Hepatocyte (in vitro differentiated cells): ENCODE data around the gene WDR37. TPM values are rescaled to one million over a fixed set of nuclear protein-coding genes. Genes with fewer than 3 reads are reported as not detected.

Experiments used
- DNase-seq: peaks from one replicate; pipeline ENCODE4 v3.0.0-alpha.2; 2016; ENCODE audit warnings: low spot score
- H2AFZ ChIP-seq: fragments of 200-600 bp; sonication (generic); 2 replicates; pipeline ENCODE4 v1.6.0; 2016; ENCODE audit warnings: antibody characterized with exemption, mild to moderate bottlenecking
- H3K27ac ChIP-seq: fragments of 200-600 bp; sonication (generic); 2 replicates; pipeline ENCODE4 v1.5.1; 2016; ENCODE audit warnings: mild to moderate bottlenecking
- H3K27me3 ChIP-seq: fragments of 200-600 bp; sonication (generic); 2 replicates; pipeline ENCODE4 v1.6.1; 2016
- H3K36me3 ChIP-seq: fragments of 200-600 bp; sonication (generic); replicated peaks from 2 replicates; pipeline ENCODE4 v1.5.1; 2016; ENCODE audit warnings: low read depth; ENCODE audit not compliant: insufficient read depth
- H3K4me1 ChIP-seq: fragments of 200-600 bp; sonication (generic); 2 replicates; pipeline ENCODE4 v1.5.1; 2016; ENCODE audit warnings: mild to moderate bottlenecking, moderate library complexity; ENCODE audit not compliant: insufficient read depth
- H3K4me2 ChIP-seq: fragments of 200-600 bp; sonication (generic); 2 replicates; pipeline ENCODE4 v1.6.0; 2016
- H3K4me3 ChIP-seq: fragments of 200-600 bp; sonication (generic); 2 replicates; pipeline ENCODE4 v1.5.1; 2016; ENCODE audit warnings: mild to moderate bottlenecking
- H3K79me2 ChIP-seq: fragments of 200-600 bp; sonication (generic); 2 replicates; pipeline ENCODE4 v1.6.0; 2017; ENCODE audit warnings: mild to moderate bottlenecking
- H3K9me2 ChIP-seq: fragments of 200-600 bp; sonication (generic); replicated peaks from 2 replicates; pipeline ENCODE4 v1.6.0; 2017; ENCODE audit warnings: mild to moderate bottlenecking; ENCODE audit not compliant: insufficient read depth
- H3K9me3 ChIP-seq: fragments of 200-600 bp; sonication (generic); 2 replicates; pipeline ENCODE4 v1.5.1; 2016; ENCODE audit warnings: low read depth, mild to moderate bottlenecking
- H4K20me1 ChIP-seq: fragments of 200-600 bp; sonication (generic); 2 replicates; pipeline ENCODE4 v1.6.0; 2016; ENCODE audit warnings: mild to moderate bottlenecking; ENCODE audit not compliant: insufficient read depth, poor library complexity, severe bottlenecking
- CTCF ChIP-seq: fragments of 200-600 bp; sonication (generic); IDR thresholded peaks from 2 replicates; pipeline ENCODE4 v1.5.1; 2016; ENCODE audit warnings: antibody characterized with exemption, mild to moderate bottlenecking; ENCODE audit not compliant: poor library complexity
- EZH2 ChIP-seq: fragments of 200-600 bp; sonication (generic); IDR thresholded peaks from 2 replicates; pipeline ENCODE4 v1.6.1; 2016; ENCODE audit warnings: antibody characterized with exemption, mild to moderate bottlenecking, borderline replicate concordance
- EZH2phosphoT487 ChIP-seq: fragments of 200-600 bp; sonication (generic); IDR thresholded peaks from one replicate; pipeline ENCODE4 v1.6.1; 2018; ENCODE audit warnings: antibody characterized with exemption, mild to moderate bottlenecking, low read depth, moderate library complexity; ENCODE audit not compliant: unreplicated experiment, severe bottlenecking
- WGBS: methylation state at CpG from one replicate; pipeline ENCODE4 v1.1.6; 2016; ENCODE audit warnings: low lambda C conversion rate; ENCODE audit errors: missing lambda C conversion rate; 5-methylcytosine and 5-hydroxymethylcytosine counted together
- polyA plus RNA-seq: library from polyadenylated mRNA; unstranded; fragments of >200 nt; fragmentation: Nextera tagmentation; extraction: Ambion mirVana; gene quantifications from 2 replicates; pipeline ENCODE4 v1.2.1, GENCODE V29; 2016
- total RNA-seq: library from RNA; depleted of rRNA; stranded (reverse); fragments of >200 nt; gene quantifications from 2 replicates; pipeline ENCODE4 v1.2.3, GENCODE V29; 2014

The WDR37 gene
- total and polyA plus RNA-seq, 2 experiments from 2014 or later = 8.6 to 12.3 TPM

GRCh38 chr10:1074052-1074747 lies 18.0 kb downstream of the WDR37 start:
- peaks cover 7% of the 10 kb centered on the region for H3K79me2 ChIP-seq
- no peak overlapping the region for H2AFZ ChIP-seq
- peaks cover 4% of the 10 kb centered on the region for H4K20me1 ChIP-seq
- no peak for TF ChIP-seq EZH2phosphoT487
- no peak for TF ChIP-seq CTCF
- no peaks in the 10 kb centered on the region for H3K9me3 ChIP-seq
- no peak overlapping the region for H3K4me3 ChIP-seq
- H3K27me3 ChIP-seq = no peaks in the 10 kb centered on the region
- H3K4me2 ChIP-seq = no peak overlapping the region
- 96% methylated on average over 24 of the region's 24 CpGs for WGBS
- no peaks in the 10 kb centered on the region for H3K9me2 ChIP-seq
- no peak overlapping the region for H3K27ac ChIP-seq
- no peaks in the 10 kb centered on the region for H3K36me3 ChIP-seq
- DNase-seq = no peak
- no peaks in the 10 kb centered on the region for H3K4me1 ChIP-seq

GRCh38 chr10:1074748-1075308 lies 18.6 kb downstream of the WDR37 start:
- no peak for DNase-seq
- no peaks in the 10 kb centered on the region for H3K36me3 ChIP-seq
- TF ChIP-seq CTCF = peak; percentile 32
- no peak for TF ChIP-seq EZH2phosphoT487
- H3K4me2 ChIP-seq = no peak overlapping the region
- H3K27me3 ChIP-seq = no peaks in the 10 kb centered on the region
- H3K27ac ChIP-seq = no peak overlapping the region
- H3K4me3 ChIP-seq = no peak overlapping the region
- H4K20me1 ChIP-seq = peaks cover under 1% of the 10 kb centered on the region
- no peaks in the 10 kb centered on the region for H3K4me1 ChIP-seq
- no peaks in the 10 kb centered on the region for H3K9me2 ChIP-seq
- WGBS = 95% methylated on average over 18 of the region's 18 CpGs
- no peaks in the 10 kb centered on the region for H3K9me3 ChIP-seq
- H3K79me2 ChIP-seq = peaks cover 2% of the 10 kb centered on the region
- H2AFZ ChIP-seq = no peak overlapping the region

- no peak for DNase-seq
- H3K79me2 ChIP-seq = no peaks in the 10 kb centered on the region
- no peaks in the 10 kb centered on the region for H3K9me2 ChIP-seq
- no peak overlapping the region for H3K27ac ChIP-seq
- no peak overlapping the region for H2AFZ ChIP-seq
- no peak overlapping the region for H3K4me2 ChIP-seq
- H3K4me3 ChIP-seq = no peak overlapping the region
- no peaks in the 10 kb centered on the region for H4K20me1 ChIP-seq
- H3K4me1 ChIP-seq = no peaks in the 10 kb centered on the region
- H3K9me3 ChIP-seq = no peaks in the 10 kb centered on the region
- no peak for TF ChIP-seq EZH2
- no peak for TF ChIP-seq CTCF
- TF ChIP-seq EZH2phosphoT487 = no peak
- peaks cover 5% of the 10 kb centered on the region for H3K36me3 ChIP-seq
- no peaks in the 10 kb centered on the region for H3K27me3 ChIP-seq
These were observed 22.5 kb downstream of the WDR37 start for GRCh38 chr10:1078668-1079067.

DNA sequence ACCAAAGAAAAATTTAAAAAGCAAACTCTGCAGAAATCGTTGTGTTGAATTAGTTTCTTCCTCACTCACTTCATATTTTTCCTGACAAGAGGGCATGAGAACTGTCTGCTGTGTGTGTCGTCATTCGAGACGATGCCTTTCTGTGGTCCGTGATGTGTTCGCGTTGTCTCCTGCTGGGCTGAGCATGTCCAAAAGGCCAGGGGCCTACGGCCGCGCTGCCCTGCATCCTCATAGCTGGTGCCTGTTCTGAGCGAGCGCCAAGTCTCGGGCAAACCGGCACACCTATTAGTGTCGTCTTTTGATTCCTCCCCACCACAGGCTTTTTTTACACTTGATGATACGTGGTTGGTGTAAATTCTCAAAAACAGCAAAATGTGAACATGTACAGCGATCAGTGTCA lies 27.4 kb downstream of the WDR37 start:
- Histone ChIP-seq H3K27ac (no peak overlapping the region), H4K20me1 (no peaks in the 10 kb centered on the region), H3K9me3 (no peaks in the 10 kb centered on the region), H3K36me3 (peaks cover 5% of the 10 kb centered on the region), H3K4me1 (no peaks in the 10 kb centered on the region), H2AFZ (no peak overlapping the region), H3K4me2 (no peak overlapping the region), H3K9me2 (no peaks in the 10 kb centered on the region), H3K79me2 (no peaks in the 10 kb centered on the region), H3K4me3 (no peak overlapping the region), H3K27me3 (no peaks in the 10 kb centered on the region)
- TF ChIP-seq EZH2 = no peak
- TF ChIP-seq EZH2phosphoT487 = no peak
- no peak for TF ChIP-seq CTCF
- WGBS = 97% methylated on average over 17 of the region's 17 CpGs
- no peak for DNase-seq
